Activated CD4-positive, alpha-beta T cell treated with anti-CD3 and anti-CD28 coated beads, Interleukin-2, Interleukin-6, amounts not matched to agents 100 ng/mL and 50 ng/mL, durations not matched to agents 16 hours and 8 hours (primary cell): Measurements from ENCODE around the gene NELFA.
"Not testable (repeated sequence)": the region's sequence is repeated elsewhere in the genome, so short reads cannot be mapped to it uniquely, and the experiment has no call there.

Experiments used
- DNase-seq: peaks from one replicate; pipeline ENCODE4 v3.0.0-alpha.2; 2020

NELFA gene

GRCh38 chr4:2040391-2041238 lies 31.8 kb upstream of the NELFA start:
- no peak for DNase-seq

GRCh38 chr4:2036866-2037265 lies 28.1 kb upstream of the NELFA start:
- DNase-seq, result no peak

GRCh38 chr4:2036327-2036726 lies 27.6 kb upstream of the NELFA start:
- no peak for DNase-seq

- not testable (repeated sequence) for DNase-seq
Measured at GRCh38 chr4:2031161-2031560, 22.4 kb upstream of the NELFA start.

- not testable (repeated sequence) for DNase-seq
Measured at GRCh38 chr4:2027120-2027519, 18.3 kb upstream of the NELFA start.

- DNase-seq, result no peak
Measured at GRCh38 chr4:2025817-2026216, 17.0 kb upstream of the NELFA start.

- DNase-seq, result no peak
Measured at GRCh38 chr4:2024683-2025082, 15.9 kb upstream of the NELFA start.

- not testable (repeated sequence) for DNase-seq
Measured at GRCh38 chr4:2021358-2022018, 12.7 kb upstream of the NELFA start.

GRCh38 chr4:2015008-2015407 lies 6.2 kb upstream of the NELFA start:
- no peak for DNase-seq

- no peak for DNase-seq
Measured at GRCh38 chr4:2011583-2011982, 2.8 kb upstream of the NELFA start.

GRCh38 chr4:2009651-2010233 lies 968 bp upstream of the NELFA start:
- peak; percentile 71 for DNase-seq

- no peak for DNase-seq
Measured at GRCh38 chr4:2008671-2008920, 178 bp downstream of the NELFA start.

GRCh38 chr4:2007804-2008670 lies 737 bp downstream of the NELFA start:
- no peak for DNase-seq

- no peak for DNase-seq
Measured at GRCh38 chr4:2006956-2007653, 1.7 kb downstream of the NELFA start.

GRCh38 chr4:2006367-2006766 lies 2.4 kb downstream of the NELFA start:
- DNase-seq, result no peak

GRCh38 chr4:2003361-2003760 lies 5.4 kb downstream of the NELFA start:
- DNase-seq, result not testable (repeated sequence)

GRCh38 chr4:1999308-1999707 lies 9.5 kb downstream of the NELFA start:
- DNase-seq, result not testable (repeated sequence)

GRCh38 chr4:1998296-1998695 lies 10.5 kb downstream of the NELFA start:
- DNase-seq, result no peak

GRCh38 chr4:1997712-1998111 lies 11.1 kb downstream of the NELFA start:
- no peak for DNase-seq

- no peak for DNase-seq
Measured at GRCh38 chr4:1996866-1997611, 11.7 kb downstream of the NELFA start.

- DNase-seq, result no peak
Measured at GRCh38 chr4:1994938-1995337, 13.8 kb downstream of the NELFA start.
